Measurements from ENCODE around the gene ELFN1. TPM values are rescaled to one million over a fixed set of nuclear protein-coding genes. Genes with fewer than 3 reads are reported as not detected.
"Not testable (repeated sequence)": the region's sequence is repeated elsewhere in the genome, so short reads cannot be mapped to it uniquely, and the experiment has no call there.

Gene ELFN1
- polyA plus RNA-seq, 12 donors: 1.6 to 12.9 (median 4.9) TPM; not detected in 1

GRCh38 chr7:1755783-1756625, 85.9 kb downstream of the ELFN1 start:
- no peak for DNase-seq

- no peak for DNase-seq
Measured at GRCh38 chr7:1757601-1758000, 87.5 kb downstream of the ELFN1 start.

GRCh38 chr7:1758028-1758858, 88.2 kb downstream of the ELFN1 start:
- DNase-seq: no peak

DNA sequence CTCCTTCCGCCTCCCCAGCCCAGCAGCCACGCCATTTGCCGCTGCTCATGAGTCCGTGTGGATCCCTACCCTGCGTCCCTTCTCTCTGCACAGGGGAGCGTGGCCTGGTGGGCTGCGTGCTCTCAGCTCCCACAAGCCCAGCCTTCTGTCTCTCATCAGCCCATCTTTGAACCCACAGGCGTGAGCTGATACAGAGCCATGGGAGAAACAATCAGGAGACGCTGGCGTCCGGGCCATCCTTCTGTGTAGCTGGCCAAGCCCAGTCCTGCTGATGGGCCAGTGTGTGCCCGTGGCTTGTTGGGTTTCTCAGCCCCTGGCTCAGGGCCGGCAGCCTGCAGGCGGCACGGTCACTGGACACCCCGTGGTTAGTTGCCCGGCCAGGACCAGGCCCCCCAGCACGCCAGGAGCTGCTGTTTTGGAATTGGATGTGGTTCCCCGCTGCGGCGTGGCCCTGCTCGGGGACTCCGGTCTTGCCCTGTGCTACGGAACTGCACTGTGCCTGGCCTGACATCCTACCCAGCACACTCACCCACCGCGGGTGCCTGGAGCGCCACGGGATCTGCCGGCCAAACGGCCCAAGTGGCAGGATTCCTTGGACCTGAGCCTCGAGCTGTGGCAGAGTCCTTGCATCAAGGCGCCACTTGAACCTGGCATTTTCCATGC, 88.9 kb downstream of the ELFN1 start:
- DNase-seq: no peak

- DNase-seq: no peak
Measured at GRCh38 chr7:1761097-1761496, 91.0 kb downstream of the ELFN1 start.

DNA sequence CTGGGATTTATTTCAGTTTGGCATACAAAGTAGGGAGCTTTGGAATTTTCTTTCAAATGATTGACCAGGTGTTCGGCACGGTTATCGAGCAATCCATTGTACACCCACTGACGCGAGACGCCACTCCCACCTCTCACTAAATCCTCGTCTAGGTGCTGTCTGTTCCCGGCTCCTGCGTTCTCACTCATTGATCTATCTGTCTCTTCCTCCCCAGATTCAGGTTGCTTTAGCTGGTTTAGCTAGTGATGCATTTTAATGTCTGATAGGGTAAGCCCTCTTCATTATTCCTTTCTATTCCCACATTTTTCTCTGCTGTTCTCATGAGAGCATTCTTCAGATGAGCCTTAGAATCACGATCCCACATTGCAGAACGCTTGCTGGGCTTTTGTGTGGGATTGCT, 91.7 kb downstream of the ELFN1 start:
- no peak for DNase-seq

GRCh38 chr7:1762238-1762945, 92.3 kb downstream of the ELFN1 start:
- no peak for DNase-seq

GRCh38 chr7:1763033-1763432, 93.0 kb downstream of the ELFN1 start:
- no peak for DNase-seq

DNA sequence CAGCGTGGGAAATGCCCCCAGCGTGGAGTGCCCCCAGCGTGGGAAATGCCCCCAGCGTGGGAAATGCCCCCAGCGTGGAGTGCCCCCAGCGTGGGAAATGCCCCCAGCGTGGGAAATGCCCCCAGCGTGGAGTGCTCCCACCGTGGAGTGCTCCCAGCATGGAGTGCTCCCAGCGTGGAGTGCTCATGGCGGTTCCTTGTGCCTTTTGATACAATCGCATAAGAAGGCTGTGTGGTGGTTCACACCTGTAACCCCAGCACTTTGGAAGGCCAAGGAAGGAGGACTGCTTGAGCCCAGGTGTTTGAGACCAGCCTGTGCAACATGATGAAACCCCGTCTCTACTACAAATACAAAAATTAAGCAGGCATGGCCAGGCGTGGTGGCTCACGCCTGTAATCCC, 93.8 kb downstream of the ELFN1 start:
- not testable (repeated sequence) for DNase-seq

DNA sequence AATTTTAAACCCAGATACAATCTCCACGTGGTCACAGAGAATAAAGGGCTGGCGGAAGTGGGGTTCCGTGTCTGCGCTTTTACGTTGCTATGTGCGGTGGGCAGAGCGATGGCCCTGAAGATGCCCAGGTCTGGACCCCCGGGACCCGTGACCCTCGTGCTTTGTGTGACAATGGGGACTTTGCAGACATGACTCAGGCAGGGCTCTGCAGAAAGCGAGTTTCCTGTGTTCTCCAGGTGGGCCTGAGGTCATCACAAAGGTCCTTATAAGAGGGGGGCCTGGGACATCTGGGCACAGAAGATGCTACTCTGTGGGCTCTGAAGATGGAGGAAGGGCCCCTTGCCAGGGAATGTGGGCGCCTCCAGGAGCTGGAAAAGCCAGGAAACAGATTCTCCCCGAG, 95.3 kb downstream of the ELFN1 start:
- no peak for DNase-seq

DNA sequence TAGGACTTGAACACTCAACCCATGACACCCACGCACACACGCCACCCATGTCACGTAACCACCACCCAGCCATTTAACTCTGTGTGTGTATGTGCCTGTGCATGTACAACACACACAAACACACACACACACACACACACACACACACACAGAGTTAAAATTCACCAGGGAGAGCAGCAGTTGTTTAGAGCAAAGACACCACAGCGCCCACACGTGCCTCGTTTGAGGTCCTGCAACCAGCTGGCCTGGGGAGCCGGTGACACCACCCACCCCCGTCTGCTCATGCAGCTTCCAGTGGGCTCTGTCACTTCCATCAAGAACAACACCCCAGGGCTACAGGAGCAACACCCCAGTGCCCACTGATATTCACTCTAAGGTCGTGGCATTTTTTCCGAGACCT, 97.4 kb downstream of the ELFN1 start:
- DNase-seq: no peak

DNA sequence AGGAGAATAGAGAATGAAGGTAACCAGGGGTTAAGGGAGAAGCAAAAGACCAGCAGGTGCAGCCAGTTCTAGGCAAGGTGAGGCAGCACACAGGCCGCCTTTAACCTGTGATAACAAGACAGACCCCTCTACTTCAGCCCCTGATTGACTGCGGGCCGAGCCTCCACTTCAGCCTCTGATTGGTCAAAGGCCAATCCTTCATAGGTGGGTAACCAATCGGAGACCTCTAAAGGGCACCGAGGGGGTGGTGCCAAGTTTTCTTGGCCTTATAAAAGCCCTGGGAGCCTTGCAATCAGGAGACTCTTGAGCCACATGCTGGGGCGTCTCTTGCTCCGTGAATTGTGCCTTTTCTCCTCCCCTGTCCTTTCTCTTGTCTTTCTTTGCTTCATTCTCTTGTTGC, 98.8 kb downstream of the ELFN1 start:
- DNase-seq: no peak

DNA sequence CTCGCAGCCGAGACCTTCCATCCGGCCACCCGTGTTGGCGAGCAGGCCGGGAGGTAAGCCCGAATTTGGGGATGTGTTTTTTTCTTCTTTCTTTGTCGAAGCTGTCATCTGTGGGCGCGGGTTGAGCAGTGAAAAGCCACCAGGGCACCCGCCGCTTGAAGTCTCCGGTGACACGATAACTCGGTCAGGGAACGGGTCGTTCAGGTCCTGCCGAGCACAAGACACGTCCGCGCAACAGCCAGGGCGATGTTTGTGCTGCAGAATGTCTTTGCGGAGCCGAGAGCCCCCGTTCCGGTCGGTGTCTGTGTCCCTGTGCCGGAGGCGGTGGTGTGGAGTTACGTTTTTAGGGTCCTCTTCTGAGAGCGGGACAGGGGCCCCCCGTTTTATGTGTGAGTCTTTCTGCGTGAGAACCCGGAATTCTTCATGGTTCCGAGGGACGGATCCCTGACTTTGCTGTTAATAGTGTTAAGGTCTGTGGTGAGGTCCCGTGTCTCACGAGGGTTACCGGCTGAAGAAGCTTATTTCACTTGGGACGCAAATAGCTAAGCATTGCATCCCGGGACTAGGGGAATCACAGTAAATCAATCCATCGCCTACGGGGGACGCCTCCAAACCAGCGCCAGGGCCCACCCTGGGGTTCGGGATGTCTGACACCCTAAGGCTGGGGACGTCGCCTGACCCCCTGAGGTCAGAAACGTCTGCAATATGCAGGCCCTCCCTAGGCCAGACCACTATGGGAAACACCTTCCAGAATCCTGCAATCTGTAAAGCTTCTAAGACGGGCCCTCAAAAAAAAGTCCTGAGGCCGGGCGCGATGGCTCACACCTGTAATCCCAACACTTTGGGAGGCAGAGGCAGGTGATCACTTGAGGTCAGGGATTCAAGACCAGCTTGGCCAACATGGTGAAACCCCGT, 99.5 kb downstream of the ELFN1 start:
- DNase-seq: no peak

DNA sequence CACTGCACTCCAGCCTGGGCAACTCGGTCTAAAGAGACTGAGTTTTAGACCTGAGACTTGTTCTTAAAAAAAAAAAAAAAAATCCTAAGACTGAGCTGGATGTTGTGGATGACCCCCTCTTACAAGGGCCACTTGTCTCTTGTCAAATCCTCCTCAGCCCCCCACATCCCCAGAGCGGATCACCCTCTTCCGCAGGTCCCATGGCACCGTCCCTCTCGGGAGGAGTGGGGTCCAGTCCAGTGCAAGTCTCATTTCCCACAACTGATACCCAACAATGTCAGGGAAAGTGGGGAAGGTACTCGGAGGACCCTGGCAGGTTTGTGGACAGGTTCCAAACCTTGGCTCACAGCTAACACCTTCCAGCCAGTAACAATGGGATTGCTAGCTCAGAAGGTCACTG, 100.3 kb downstream of the ELFN1 start:
- no peak for DNase-seq

GRCh38 chr7:1775389-1775788, 105.3 kb downstream of the ELFN1 start:
- no peak for DNase-seq

- DNase-seq: no peak
Measured at GRCh38 chr7:1777122-1777521, 107.0 kb downstream of the ELFN1 start.

GRCh38 chr7:1779445-1779844, 109.4 kb downstream of the ELFN1 start:
- DNase-seq: no peak

GRCh38 chr7:1781369-1781768, 111.3 kb downstream of the ELFN1 start:
- no peak for DNase-seq

DNA sequence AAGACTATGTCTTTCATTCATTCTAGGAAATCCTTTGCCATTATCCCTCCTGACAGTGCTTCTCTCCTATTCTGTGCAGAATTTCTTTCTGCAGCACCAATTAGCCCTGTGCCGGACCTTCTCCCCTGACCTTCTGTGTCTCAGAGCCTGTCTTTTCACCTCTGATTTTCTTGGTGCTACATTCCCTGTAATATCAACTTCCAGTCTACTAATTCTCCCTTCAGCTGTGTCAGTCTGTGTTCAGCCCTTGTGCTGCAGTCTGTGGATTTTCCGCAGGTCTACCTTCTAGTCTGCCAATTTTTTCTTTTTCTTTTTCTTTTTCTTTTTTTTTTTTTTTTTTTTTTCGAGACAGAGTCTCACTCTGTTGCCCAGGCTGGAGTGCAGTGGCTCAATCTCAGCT, 115.8 kb downstream of the ELFN1 start:
- no peak for DNase-seq

- no peak for DNase-seq
Measured at GRCh38 chr7:1787241-1787640, 117.2 kb downstream of the ELFN1 start.
